Gastrocnemius medialis (tissue), 4 donors: ENCODE results near the gene LSM11. TPM values are rescaled to one million over a fixed set of nuclear protein-coding genes. Genes with fewer than 3 reads are reported as not detected.
"Not testable (repeated sequence)": the region's sequence is repeated elsewhere in the genome, so short reads cannot be mapped to it uniquely, and the experiment has no call there.

Source experiments
- ATAC-seq, 2 donors: fragments of 150-250 bp; one replicate each; pipeline ENCODE4 v1.9.1; 2016
- DNase-seq, 2 donors: peaks; one replicate each; pipeline ENCODE4 v3.0.0-alpha.2; 2019
- H3K27ac ChIP-seq, 4 donors: fragments of 200-600 bp; sonication (generic); 1 replicate in 1 of 4; 2 replicates in 3 of 4; pipeline ENCODE4 v1.5.1; 2016 to 2018; ENCODE audit warnings: mild to moderate bottlenecking in 2 of 4, moderate library complexity in 1 of 4
- H3K27me3 ChIP-seq, 3 donors: fragments of 200-600 bp; sonication (generic) in 2 of 3; 1 replicate in 1 of 3; 2 replicates in 2 of 3; pipeline versions ENCODE4 v1.5.1 to v1.6.0; 2016 to 2019; ENCODE audit warnings: mild to moderate bottlenecking in 1 of 3, moderate library complexity in 1 of 3
- H3K36me3 ChIP-seq, 2 donors: fragments of 200-600 bp; sonication (generic) in 1 of 2; one replicate each; pipeline ENCODE4 v1.5.1; 2017 to 2018
- H3K4me1 ChIP-seq, 2 donors: fragments of 200-600 bp; sonication (generic) in 1 of 2; one replicate each; pipeline ENCODE4 v1.5.1; 2016 to 2017; ENCODE audit warnings: mild to moderate bottlenecking in 2 of 2
- H3K4me3 ChIP-seq, 4 donors: fragments of 200-600 bp; sonication (generic) in 3 of 4; 1 replicate in 1 of 4; 2 replicates in 3 of 4; pipeline ENCODE4 v1.5.1; 2016 to 2019; ENCODE audit warnings: mild to moderate bottlenecking in 2 of 4
- H3K9me3 ChIP-seq, 3 donors: fragments of 200-600 bp; sonication (generic) in 2 of 3; 1 replicate in 1 of 3; 2 replicates in 2 of 3; pipeline ENCODE4 v1.5.1; 2016 to 2019
- POLR2A ChIP-seq, 2 donors: fragments of 450-650 bp; IDR thresholded peaks; one replicate each; pipeline ENCODE4 v1.6.1; 2017; ENCODE audit warnings: antibody characterized with exemption in 2 of 2, mild to moderate bottlenecking in 2 of 2, moderate library complexity in 2 of 2
- in situ Hi-C, 4 donors: fragments of 200-750 bp; cut with MboI; loops; one replicate each; pipeline versions ENCODE4 v1.15.0 to v1.8.0; 2017; ENCODE audit warnings: low sequenced_read_pairs in 4 of 4
- intact Hi-C: fragments of 100-400 bp; cut with DNase I; formaldehyde crosslinking; loops from one replicate; pipeline ENCODE4 v1.15.1; 2023; ENCODE audit warnings: low total_unique reads
- total RNA-seq, 4 donors: library from RNA; depleted of rRNA; stranded (reverse); fragments of >200 nt; gene quantifications; one replicate each; pipeline versions ENCODE4 v1.1.0 to v1.2.3, GENCODE V29; 2016
- TF ChIP-seq, protein P1 (sequence below), 5 experiments: fragments of 450-650 bp in 3 of 5; fragments of 200-600 bp in 2 of 5; sonication (generic) in 2 of 5; IDR thresholded peaks in 4 of 5; conservative IDR thresholded peaks in 1 of 5; 1 replicate in 4 of 5; 2 replicates in 1 of 5; pipeline ENCODE4 v1.5.1; 2016 to 2019; ENCODE audit warnings: antibody characterized with exemption in 5 of 5, mild to moderate bottlenecking in 3 of 5, moderate library complexity in 3 of 5

The LSM11 gene
- total RNA-seq, 4 donors from 2014 or later, result 0.95 to 1.9 (median 1.2) TPM

DNA sequence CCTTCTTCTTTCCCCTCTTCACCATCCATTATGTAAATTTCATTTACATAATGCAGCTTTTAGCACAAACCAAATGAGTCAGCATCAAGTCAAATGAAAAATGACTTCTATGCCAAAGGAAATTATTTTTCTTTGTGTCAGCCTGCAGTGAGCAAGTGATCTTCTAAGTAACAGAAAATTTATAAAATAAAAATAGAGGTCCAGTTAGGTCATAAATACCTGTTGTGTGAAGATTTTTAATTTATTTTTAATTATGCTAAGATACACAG is 29.0 kb upstream of the LSM11 start:
- intact Hi-C loops, result no loop called here
- Histone ChIP-seq H3K27me3 (no peaks in the 10 kb centered on the region), H3K4me3 (no peak overlapping the region), H3K4me1 (peaks cover 0 to 3% of the 10 kb centered on the region in 2 donors), H3K27ac (no peak overlapping the region), H3K36me3 (no peaks in the 10 kb centered on the region), H3K9me3 (no peaks in the 10 kb centered on the region)
- in situ Hi-C loops, result loop anchor here in 3 of 4 donors (10.0 to 25.0 kb wide), 3 partner anchors 277 to 390 kb away; no protein-coding TSS in a partner anchor
- TF ChIP-seq, protein P1, sequence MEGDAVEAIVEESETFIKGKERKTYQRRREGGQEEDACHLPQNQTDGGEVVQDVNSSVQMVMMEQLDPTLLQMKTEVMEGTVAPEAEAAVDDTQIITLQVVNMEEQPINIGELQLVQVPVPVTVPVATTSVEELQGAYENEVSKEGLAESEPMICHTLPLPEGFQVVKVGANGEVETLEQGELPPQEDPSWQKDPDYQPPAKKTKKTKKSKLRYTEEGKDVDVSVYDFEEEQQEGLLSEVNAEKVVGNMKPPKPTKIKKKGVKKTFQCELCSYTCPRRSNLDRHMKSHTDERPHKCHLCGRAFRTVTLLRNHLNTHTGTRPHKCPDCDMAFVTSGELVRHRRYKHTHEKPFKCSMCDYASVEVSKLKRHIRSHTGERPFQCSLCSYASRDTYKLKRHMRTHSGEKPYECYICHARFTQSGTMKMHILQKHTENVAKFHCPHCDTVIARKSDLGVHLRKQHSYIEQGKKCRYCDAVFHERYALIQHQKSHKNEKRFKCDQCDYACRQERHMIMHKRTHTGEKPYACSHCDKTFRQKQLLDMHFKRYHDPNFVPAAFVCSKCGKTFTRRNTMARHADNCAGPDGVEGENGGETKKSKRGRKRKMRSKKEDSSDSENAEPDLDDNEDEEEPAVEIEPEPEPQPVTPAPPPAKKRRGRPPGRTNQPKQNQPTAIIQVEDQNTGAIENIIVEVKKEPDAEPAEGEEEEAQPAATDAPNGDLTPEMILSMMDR (IDR thresholded peaks at IDR 0.05 in 4 of 5, conservative IDR thresholded peaks at IDR 0.05 in 1 of 5), result no peak
- TF ChIP-seq POLR2A (IDR thresholded peaks at IDR 0.05), result no peak
- ATAC-seq (no peak), DNase-seq (no peak)

DNA sequence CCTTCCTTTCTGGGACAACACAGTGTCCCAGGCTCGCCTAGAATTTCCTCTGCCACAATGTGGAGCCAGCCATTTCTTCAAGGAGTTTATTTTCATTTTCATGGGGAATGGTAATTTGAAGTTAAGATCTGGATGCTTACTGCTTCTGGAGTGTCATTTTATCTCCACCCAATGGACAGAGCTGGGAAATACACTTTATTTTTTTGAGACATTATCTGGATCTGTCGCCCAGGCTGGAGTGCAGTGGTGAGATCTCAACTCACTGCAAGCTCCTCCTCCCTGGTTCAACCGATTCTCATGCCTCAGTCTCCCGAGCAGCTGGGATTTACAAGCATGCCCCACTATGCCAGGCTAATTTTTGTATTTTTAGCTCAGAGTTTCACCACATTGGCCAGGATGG is 25.0 kb upstream of the LSM11 start:
- in situ Hi-C loops, result loop anchor here (5.0 to 25.0 kb wide), 4 partner anchors 281 to 394 kb away; no protein-coding TSS in a partner anchor
- Histone ChIP-seq H3K9me3 (no peaks in the 10 kb centered on the region), H3K4me1 (peaks cover 0 to 3% of the 10 kb centered on the region in 2 donors), H3K27ac (no peak overlapping the region), H3K4me3 (no peak overlapping the region), H3K27me3 (no peaks in the 10 kb centered on the region), H3K36me3 (no peaks in the 10 kb centered on the region)
- intact Hi-C loops, result loop anchor here (1.0 kb wide), 1 partner anchor 286 kb away; no protein-coding TSS in a partner anchor
- peak in 1 of 2 donors; percentile 55 for ATAC-seq
- no peak for DNase-seq
- TF ChIP-seq POLR2A (IDR thresholded peaks at IDR 0.05), result no peak
- TF ChIP-seq, protein P1 (IDR thresholded peaks at IDR 0.05 in 4 of 5, conservative IDR thresholded peaks at IDR 0.05 in 1 of 5), result peak; percentile 31 to 62 (median 46)

DNA sequence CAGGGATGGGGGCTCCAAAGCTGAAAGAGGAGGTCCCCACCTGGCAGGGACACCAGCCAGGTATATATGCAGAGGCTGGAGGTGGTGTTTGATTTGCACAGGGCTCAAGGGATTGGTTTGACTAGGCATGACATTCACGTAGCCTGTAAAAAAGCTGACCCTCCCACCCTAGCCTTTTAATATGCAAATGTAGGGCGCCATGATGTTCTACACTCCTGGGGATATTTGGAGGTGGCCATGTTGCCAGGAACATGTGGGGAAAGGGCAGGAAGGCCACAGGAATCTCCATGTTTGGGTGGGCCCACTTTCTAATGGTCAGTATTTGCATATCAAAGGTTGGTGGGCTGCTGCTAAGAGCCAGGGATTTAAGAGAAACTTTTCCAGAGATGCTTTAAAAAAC is 24.3 kb upstream of the LSM11 start:
- H3K4me3 ChIP-seq, result no peak overlapping the region
- no peaks in the 10 kb centered on the region for H3K27me3 ChIP-seq
- in situ Hi-C loops, result loop anchor here (5.0 to 25.0 kb wide), 4 partner anchors 282 to 394 kb away; no protein-coding TSS in a partner anchor
- no peaks in the 10 kb centered on the region for H3K36me3 ChIP-seq
- DNase-seq (no peak), ATAC-seq (no peak)
- intact Hi-C loops, result no loop called here
- TF ChIP-seq, protein P1 (IDR thresholded peaks at IDR 0.05 in 4 of 5, conservative IDR thresholded peaks at IDR 0.05 in 1 of 5), result no peak
- no peak for TF ChIP-seq POLR2A (IDR thresholded peaks at IDR 0.05)
- H3K27ac ChIP-seq, result no peak overlapping the region
- H3K9me3 ChIP-seq, result no peaks in the 10 kb centered on the region
- H3K4me1 ChIP-seq, result peaks cover 0 to 3% of the 10 kb centered on the region in 2 donors

DNA sequence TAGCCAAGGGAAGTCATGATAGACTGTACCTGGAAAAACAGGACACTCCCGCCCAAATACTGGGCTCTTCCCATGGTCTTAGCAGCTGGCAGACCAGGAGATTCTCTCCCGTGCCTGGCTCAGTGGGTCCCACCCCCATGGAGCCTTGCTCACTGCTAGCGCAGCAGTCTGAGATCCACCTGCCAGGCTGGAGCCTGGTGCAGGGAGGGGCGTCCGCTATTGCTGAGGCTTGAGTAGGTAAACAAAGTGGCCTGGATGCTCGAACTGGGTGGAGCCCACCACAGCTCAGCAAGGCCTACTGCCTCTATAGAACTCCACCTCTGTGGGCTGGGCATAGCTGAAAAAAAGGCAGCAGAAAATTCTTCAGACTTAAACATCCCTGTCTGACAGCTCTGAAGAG is 22.4 kb upstream of the LSM11 start:
- H3K4me3 ChIP-seq, result no peak overlapping the region
- no peaks in the 10 kb centered on the region for H3K36me3 ChIP-seq
- peaks cover 0 to 3% of the 10 kb centered on the region in 2 donors for H3K4me1 ChIP-seq
- H3K27me3 ChIP-seq, result no peaks in the 10 kb centered on the region
- intact Hi-C loops (no loop called here), in situ Hi-C loops (loop anchor here in 2 of 4 donors (10.0 to 25.0 kb wide), 2 partner anchors 284 to 396 kb away; no protein-coding TSS in a partner anchor)
- ATAC-seq (no peak), DNase-seq (no peak)
- no peak overlapping the region for H3K27ac ChIP-seq
- TF ChIP-seq, protein P1 (IDR thresholded peaks at IDR 0.05 in 4 of 5, conservative IDR thresholded peaks at IDR 0.05 in 1 of 5), result no peak
- no peaks in the 10 kb centered on the region for H3K9me3 ChIP-seq

DNA sequence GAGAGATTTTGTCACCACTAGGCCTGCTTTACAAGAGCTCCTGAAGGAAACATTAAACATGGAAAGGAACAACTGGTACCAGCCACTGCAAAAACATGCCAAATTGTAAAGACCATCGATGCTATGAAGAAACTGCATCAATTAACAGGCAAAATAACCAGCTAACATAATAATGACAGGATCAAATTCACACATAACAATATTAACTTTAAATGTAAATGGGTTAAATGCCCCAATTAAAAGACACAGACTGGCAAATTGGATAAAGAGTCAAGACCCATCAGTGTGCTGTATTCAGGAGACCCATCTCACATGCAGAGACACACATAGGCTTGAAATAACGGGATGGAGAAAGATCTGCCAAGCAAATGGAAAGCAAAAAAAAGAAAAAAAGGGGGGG is 20.6 kb upstream of the LSM11 start:
- H3K36me3 ChIP-seq, H3K4me1 ChIP-seq, H3K27ac ChIP-seq, intact Hi-C loops, H3K9me3 ChIP-seq, DNase-seq, H3K27me3 ChIP-seq, H3K4me3 ChIP-seq, ATAC-seq: not testable (repeated sequence)
- in situ Hi-C loops, result loop anchor here in 2 of 4 donors (10.0 to 25.0 kb wide), 2 partner anchors 286 to 398 kb away; no protein-coding TSS in a partner anchor

DNA sequence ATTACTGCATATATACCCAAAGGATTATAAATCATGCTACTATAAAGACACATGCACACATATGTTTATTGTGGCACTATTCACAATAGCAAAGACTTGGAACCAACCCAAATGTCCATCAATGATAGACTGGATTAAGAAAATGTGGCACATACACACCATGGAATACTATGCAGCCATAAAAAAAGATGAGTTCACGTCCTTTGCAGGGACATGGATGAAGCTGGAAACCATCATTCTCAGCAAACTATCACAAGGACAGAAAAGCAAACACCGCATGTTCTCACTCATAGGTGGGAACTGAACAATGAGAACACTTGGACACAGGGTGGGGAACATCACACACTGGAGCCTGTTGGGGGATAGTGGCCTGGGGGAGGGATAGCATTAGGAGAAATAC is 16.9 kb upstream of the LSM11 start:
- H3K27me3 ChIP-seq, DNase-seq, H3K36me3 ChIP-seq, intact Hi-C loops, ATAC-seq, H3K27ac ChIP-seq, H3K4me3 ChIP-seq, H3K4me1 ChIP-seq, H3K9me3 ChIP-seq: not testable (repeated sequence)
- in situ Hi-C loops, result loop anchor here in 3 of 4 donors (10.0 to 25.0 kb wide), 2 partner anchors 402 to 589 kb away; partner anchors contain the start of gene MED7 (in 2 of the 3)

DNA sequence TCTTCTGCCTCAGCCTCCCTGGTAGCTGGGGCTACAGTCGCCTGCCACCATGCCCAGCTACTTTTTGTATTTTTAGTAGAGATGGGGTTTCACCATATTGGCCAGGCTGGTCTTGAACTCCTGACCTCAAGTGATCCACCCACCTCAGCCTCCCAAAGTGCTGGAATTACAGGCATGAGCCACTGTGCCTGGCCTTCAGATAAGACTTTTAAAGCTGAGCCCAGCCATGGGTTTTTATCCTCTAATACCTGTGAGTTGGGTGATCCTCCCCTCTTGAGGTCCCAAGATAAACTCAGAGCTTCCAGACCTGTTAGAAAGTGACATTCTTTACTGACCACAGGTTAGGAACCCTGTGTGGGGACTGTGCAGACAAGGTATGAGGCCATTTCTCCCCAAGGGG is 15.7 kb upstream of the LSM11 start:
- H3K36me3 ChIP-seq, ATAC-seq, H3K27me3 ChIP-seq, intact Hi-C loops, H3K27ac ChIP-seq, H3K9me3 ChIP-seq, DNase-seq, H3K4me1 ChIP-seq, H3K4me3 ChIP-seq: not testable (repeated sequence)
- in situ Hi-C loops, result loop anchor here in 3 of 4 donors (10.0 to 25.0 kb wide), 2 partner anchors 403 to 591 kb away; partner anchors contain the start of gene MED7 (in 2 of the 3)
